Chondrocyte (in vitro differentiated cells): ENCODE data around the gene MAP2K1. TPM values are rescaled to one million over a fixed set of nuclear protein-coding genes. Genes with fewer than 3 reads are reported as not detected.

Experiments used
- DNase-seq: peaks from one replicate; pipeline ENCODE4 v3.0.0; 2021; ENCODE audit warnings: mixed read lengths, low spot score
- H3K27ac Mint-ChIP-seq: one replicate; pipeline ENCODE4 v1.8.0; 2021; ENCODE audit warnings: mild to moderate bottlenecking, moderate library complexity, mixed read lengths; ENCODE audit not compliant: unreplicated experiment
- H3K27me3 Mint-ChIP-seq: 2 replicates; pipeline ENCODE4 v1.8.0; 2021; ENCODE audit warnings: low read depth, mixed read lengths
- H3K36me3 Mint-ChIP-seq: 2 replicates; pipeline ENCODE4 v1.8.0; 2021; ENCODE audit warnings: low read depth, mixed read lengths
- H3K4me1 Mint-ChIP-seq: 2 replicates; pipeline ENCODE4 v1.8.0; 2021; ENCODE audit warnings: low read depth, mild to moderate bottlenecking, mixed read lengths
- H3K4me3 Mint-ChIP-seq: one replicate; pipeline ENCODE4 v1.8.0; 2021; ENCODE audit warnings: mild to moderate bottlenecking, moderate library complexity, mixed read lengths; ENCODE audit not compliant: unreplicated experiment
- H3K9me3 Mint-ChIP-seq: 2 replicates; pipeline ENCODE4 v1.8.0; 2021; ENCODE audit warnings: low read depth, mixed read lengths
- CTCF ChIP-seq: fragments of 200-600 bp; sonication (generic); IDR thresholded peaks from 2 replicates; pipeline ENCODE4 v1.5.0; 2021; ENCODE audit warnings: antibody characterized with exemption, mild to moderate bottlenecking, moderate library complexity
- total RNA-seq: library from RNA; stranded (reverse); gene quantifications from 3 replicates; pipeline ENCODE4 v1.2.1, GENCODE V29; 2021

MAP2K1 gene
- total RNA-seq, 1 donor from 2014 or later, result 49.7 TPM

- DNase-seq, result no peak
- Mint-ChIP-seq H3K4me3 (peak overlapping the region; percentile 100), H3K27me3 (no peaks in the 10 kb centered on the region), H3K36me3 (no peaks in the 10 kb centered on the region), H3K9me3 (no peaks in the 10 kb centered on the region), H3K27ac (peak overlapping the region; percentile 91), H3K4me1 (peaks cover 44% of the 10 kb centered on the region)
- peak; percentile 67 for TF ChIP-seq CTCF
Observed at GRCh38 chr15:66387163-66388042, 691 bp downstream of the MAP2K1 start.

GRCh38 chr15:66388043-66388363 is 1.3 kb downstream of the MAP2K1 start:
- Mint-ChIP-seq H3K9me3 (no peaks in the 10 kb centered on the region), H3K4me3 (peak overlapping the region; percentile 81), H3K27me3 (no peaks in the 10 kb centered on the region), H3K36me3 (no peaks in the 10 kb centered on the region), H3K4me1 (peaks cover 44% of the 10 kb centered on the region), H3K27ac (peak overlapping the region; percentile 91)
- peak; percentile 16 for TF ChIP-seq CTCF
- no peak for DNase-seq

GRCh38 chr15:66388576-66388975 is 1.9 kb downstream of the MAP2K1 start:
- Mint-ChIP-seq H3K27ac (no peak overlapping the region), H3K27me3 (no peaks in the 10 kb centered on the region), H3K9me3 (no peaks in the 10 kb centered on the region), H3K4me3 (peak overlapping the region; percentile 81), H3K36me3 (no peaks in the 10 kb centered on the region), H3K4me1 (peaks cover 47% of the 10 kb centered on the region)
- DNase-seq, result no peak
- no peak for TF ChIP-seq CTCF

- H3K4me3 Mint-ChIP-seq, result peak overlapping the region; percentile 81
- no peaks in the 10 kb centered on the region for H3K27me3 Mint-ChIP-seq
- no peak overlapping the region for H3K27ac Mint-ChIP-seq
- TF ChIP-seq CTCF, result no peak
- no peaks in the 10 kb centered on the region for H3K9me3 Mint-ChIP-seq
- no peaks in the 10 kb centered on the region for H3K36me3 Mint-ChIP-seq
- no peak for DNase-seq
- H3K4me1 Mint-ChIP-seq, result peaks cover 50% of the 10 kb centered on the region
Observed at GRCh38 chr15:66389098-66389858, 2.6 kb downstream of the MAP2K1 start.

GRCh38 chr15:66389859-66390381 is 3.2 kb downstream of the MAP2K1 start:
- no peaks in the 10 kb centered on the region for H3K9me3 Mint-ChIP-seq
- no peak for TF ChIP-seq CTCF
- no peaks in the 10 kb centered on the region for H3K27me3 Mint-ChIP-seq
- DNase-seq, result no peak
- H3K36me3 Mint-ChIP-seq, result no peaks in the 10 kb centered on the region
- H3K4me3 Mint-ChIP-seq, result no peak overlapping the region
- H3K4me1 Mint-ChIP-seq, result peaks cover 50% of the 10 kb centered on the region
- no peak overlapping the region for H3K27ac Mint-ChIP-seq
